HCT116 (cell line): ENCODE measurements around the gene CNNM3. TPM values are rescaled to one million over a fixed set of nuclear protein-coding genes. Genes with fewer than 3 reads are reported as not detected.

Source experiments
- ATAC-seq: fragments of 200-7000 bp; cut with Tn5 transposase; 2 replicates; pipeline ENCODE4 v1.9.1; 2020; ENCODE audit warnings: mild to moderate bottlenecking, moderate library complexity
- BruUV-seq: library from RNA; stranded (reverse); fragments of 400-500 nt; replicated peaks from 2 replicates; lab custom pipeline; 2021; lab: Mats Ljungman, UMichigan
- CTCF ChIA-PET: fragments of 300-600 bp; sonication (Branson Sonifier 250); formaldehyde crosslinking; loops from one replicate; lab custom pipeline; 2021; ENCODE audit warnings: antibody characterized with exemption; lab: Charles Lee
- POLR2A ChIA-PET: fragments of 300-600, 350-600 bp; sonication (Branson Sonifier 250); formaldehyde crosslinking; loops from one replicate; lab custom pipeline; 2021; ENCODE audit warnings: antibody characterized with exemption; lab: Charles Lee
- RAD21 ChIA-PET, 2 experiments: fragments of 300-600 bp; sonication (Branson Sonifier 250); formaldehyde crosslinking; loops; one replicate each; lab custom pipeline; 2023; ENCODE audit warnings: low total read pairs in 2 of 2; ENCODE audit not compliant: uncharacterized antibody in 2 of 2, unreplicated experiment in 2 of 2, low non-redundant PET in 1 of 2; lab: Charles Lee
- DNase-seq: peaks from one replicate; pipeline ENCODE4 v3.0.0-alpha.2; 2010; ENCODE audit warnings: low read depth, low spot score
- H2AFZ ChIP-seq: fragments of 200-600 bp; shearing (Covaris generic), sonication (generic); 2 replicates; pipeline ENCODE4 v1.6.1; 2017; ENCODE audit warnings: low read depth, mixed run types, mixed read lengths, antibody characterized with exemption, low read length; ENCODE audit not compliant: poor library complexity, severe bottlenecking
- H3K27ac ChIP-seq: 2 replicates; pipeline ENCODE4 v1.5.1; 2012; ENCODE audit warnings: low read depth, low read length
- H3K27me3 ChIP-seq: fragments of 200-600 bp; sonication (generic); 2 replicates; pipeline ENCODE4 v1.6.1; 2016; ENCODE audit warnings: mixed run types, low read length, mixed read lengths; ENCODE audit not compliant: insufficient read depth
- H3K36me3 ChIP-seq, 2 experiments: fragments of 200-500 bp in 1 of 2; fragments of 200-600 bp in 1 of 2; sonication (Bioruptor generic) in 1 of 2; sonication (generic) in 1 of 2; 2 replicates each; pipeline versions ENCODE4 v1.5.1 to v1.6.1; 2014 to 2016; ENCODE audit warnings: low read length in 2 of 2, inconsistent platforms in 1 of 2, mixed read lengths in 1 of 2, mixed run types in 1 of 2; ENCODE audit not compliant: insufficient read depth in 2 of 2, control insufficient read depth in 1 of 2
- H3K4me1 ChIP-seq, 2 experiments: fragments of 200-600 bp in 1 of 2; sonication (generic) in 1 of 2; 2 replicates each; pipeline versions ENCODE4 v1.5.1 to v1.6.1; 2012 to 2017; ENCODE audit warnings: low read length in 2 of 2, inconsistent platforms in 1 of 2, mild to moderate bottlenecking in 1 of 2, mixed read lengths in 1 of 2, mixed run types in 1 of 2, moderate library complexity in 1 of 2; ENCODE audit not compliant: insufficient read depth in 2 of 2, control insufficient read depth in 1 of 2
- H3K4me2 ChIP-seq: fragments of 200-600 bp; sonication (generic); 2 replicates; pipeline ENCODE4 v1.6.1; 2017; ENCODE audit warnings: mixed run types, low read length, mixed read lengths
- H3K4me3 ChIP-seq, 2 experiments: fragments of 200-600 bp in 1 of 2; sonication (generic) in 1 of 2; replicated peaks in 1 of 2; 2 replicates each; pipeline ENCODE4 v1.5.1; 2011 to 2016; ENCODE audit warnings: low read length in 2 of 2, control low read depth in 1 of 2, low read depth in 1 of 2, mild to moderate bottlenecking in 1 of 2, mixed read lengths in 1 of 2, mixed run types in 1 of 2
- H3K79me2 ChIP-seq: fragments of 200-600 bp; sonication (generic); 2 replicates; pipeline ENCODE4 v1.6.1; 2017; ENCODE audit warnings: mild to moderate bottlenecking, mixed run types, low read length, moderate library complexity, mixed read lengths; ENCODE audit not compliant: insufficient read depth
- H3K9ac ChIP-seq: fragments of 200-600 bp; sonication (generic); 2 replicates; pipeline ENCODE4 v1.6.1; 2016; ENCODE audit warnings: low read length, mixed read lengths
- H3K9me2 ChIP-seq: fragments of 200-600 bp; sonication (generic), shearing (Covaris generic); 2 replicates; pipeline ENCODE4 v1.6.1; 2017; ENCODE audit warnings: mixed run types, mild to moderate bottlenecking, moderate library complexity; ENCODE audit not compliant: insufficient read depth
- H3K9me3 ChIP-seq, 2 experiments: fragments of 200-500 bp in 1 of 2; fragments of 200-600 bp in 1 of 2; sonication (Bioruptor generic) in 1 of 2; sonication (generic) in 1 of 2; 2 replicates each; pipeline ENCODE4 v1.6.1; 2014 to 2017; ENCODE audit warnings: low read length in 2 of 2, mixed read lengths in 2 of 2, inconsistent platforms in 1 of 2, low read depth in 1 of 2, mild to moderate bottlenecking in 1 of 2, mixed run types in 1 of 2, moderate library complexity in 1 of 2; ENCODE audit not compliant: control insufficient read depth in 1 of 2, insufficient read depth in 1 of 2
- H4K20me1 ChIP-seq: fragments of 200-600 bp; sonication (generic), shearing (Covaris generic); 2 replicates; pipeline ENCODE4 v1.6.1; 2017; ENCODE audit warnings: mixed run types, mild to moderate bottlenecking, moderate library complexity; ENCODE audit not compliant: insufficient read depth
- ATF3 ChIP-seq: IDR thresholded peaks from 2 replicates; pipeline ENCODE4 v1.6.1; 2012
- CEBPB ChIP-seq: IDR thresholded peaks from 2 replicates; pipeline ENCODE4 v1.6.1; 2012; ENCODE audit warnings: low read depth
- FOSL1 ChIP-seq: IDR thresholded peaks from 2 replicates; pipeline ENCODE4 v1.6.1; 2012; ENCODE audit warnings: low read depth
- JUND ChIP-seq: IDR thresholded peaks from 2 replicates; pipeline ENCODE4 v1.6.1; 2012
- MAX ChIP-seq: IDR thresholded peaks from 2 replicates; pipeline ENCODE4 v1.6.1; 2012
- POLR2A ChIP-seq: IDR thresholded peaks from 2 replicates; pipeline ENCODE4 v1.7.0; 2011; ENCODE audit warnings: borderline replicate concordance; ENCODE audit not compliant: insufficient read depth, insufficient read length; ENCODE audit errors: extremely low read depth
- POLR2AphosphoS5 ChIP-seq: IDR thresholded peaks from 2 replicates; pipeline ENCODE4 v1.6.1; 2011; ENCODE audit warnings: mild to moderate bottlenecking, low read depth, low read length, moderate library complexity
- SP1 ChIP-seq: IDR thresholded peaks from 2 replicates; pipeline ENCODE4 v1.6.1; 2012; ENCODE audit warnings: low read depth
- TCF7L2 ChIP-seq: IDR thresholded peaks from 2 replicates; pipeline ENCODE4 v1.7.0; 2011; ENCODE audit warnings: borderline replicate concordance, inconsistent platforms; ENCODE audit not compliant: insufficient read depth, insufficient read length; ENCODE audit errors: extremely low read depth
- YY1 ChIP-seq: IDR thresholded peaks from 2 replicates; pipeline ENCODE4 v1.6.1; 2011; ENCODE audit warnings: low read length, low read depth, moderate library complexity, mild to moderate bottlenecking; ENCODE audit not compliant: insufficient replicate concordance; ENCODE audit errors: extremely low read depth
- ZFX ChIP-seq: fragments of 450-650 bp; IDR thresholded peaks from 2 replicates; pipeline ENCODE4 v1.6.1; 2017
- ZNF274 ChIP-seq: fragments of 200-500 bp; sonication (Bioruptor generic); IDR thresholded peaks from 2 replicates; pipeline ENCODE4 v1.6.1; 2014; ENCODE audit warnings: mild to moderate bottlenecking, low read depth, low read length, inconsistent platforms
- intact Hi-C: fragments of 100-400 bp; cut with micrococcal nuclease; formaldehyde crosslinking; loops from 2 replicates; pipeline ENCODE4 v1.10.0; 2022
- total RNA-seq: library from RNA; stranded (reverse); gene quantifications from one replicate; pipeline ENCODE4 v1.2.1, GENCODE V29; 2021; ENCODE audit not compliant: unreplicated experiment

Gene CNNM3
- total RNA-seq, 1 experiment from 2014 or later = 31.1 TPM

GRCh38 chr2:96828436-96828835, 12.4 kb downstream of the CNNM3 start:
- Histone ChIP-seq H2AFZ (no peak overlapping the region), H3K9me3 (no peaks in the 10 kb centered on the region), H3K9ac (no peak overlapping the region), H3K4me2 (no peak overlapping the region), H3K4me1 (peaks cover 0 to 12% of the 10 kb centered on the region in 2 experiments; a peak in 2 of 4 replicates), H3K36me3 (peaks cover 31 to 32% of the 10 kb centered on the region in 2 experiments; a peak in 3 of 4 replicates), H3K9me2 (no peaks in the 10 kb centered on the region), H3K27ac (no peak overlapping the region), H3K79me2 (peaks cover 12% of the 10 kb centered on the region), H4K20me1 (no peaks in the 10 kb centered on the region), H3K4me3 (no peak overlapping the region), H3K27me3 (no peaks in the 10 kb centered on the region)
- CTCF ChIA-PET = no interaction called here
- intact Hi-C loops = no loop called here
- ATAC-seq = no peak
- BruUV-seq = no TSS peak
- RAD21 ChIA-PET = no interaction called here
- POLR2A ChIA-PET = no interaction called here
- no peak for DNase-seq
- TF ChIP-seq ZNF274 = no peak
- TF ChIP-seq ATF3 = no peak
- no peak for TF ChIP-seq YY1
- no peak for TF ChIP-seq MAX
- TF ChIP-seq POLR2A = no peak
- no peak for TF ChIP-seq SP1
- no peak for TF ChIP-seq ZFX

GRCh38 chr2:96828874-96829273, 12.8 kb downstream of the CNNM3 start:
- H3K9ac ChIP-seq = no peak overlapping the region
- TF ChIP-seq JUND (no peak), TCF7L2 (no peak), CEBPB (no peak), POLR2AphosphoS5 (no peak), FOSL1 (no peak)
- BruUV-seq = no TSS peak
- H3K27ac ChIP-seq = no peak overlapping the region
- ChIA-PET RAD21 (no interaction called here), CTCF (no interaction called here), POLR2A (interaction anchor here (0.7 kb wide), 1 partner anchor 69 kb away, joined by 3 read pairs; no protein-coding TSS in a partner anchor)
- peaks cover 9% of the 10 kb centered on the region; the same call in 1 of the 2 replicates for H3K79me2 ChIP-seq
- no peak overlapping the region for H3K4me3 ChIP-seq
- peaks cover 0 to 12% of the 10 kb centered on the region in 2 experiments; a peak in 2 of 4 replicates for H3K4me1 ChIP-seq
- H3K36me3 ChIP-seq = peaks cover 34 to 35% of the 10 kb centered on the region in 2 experiments; a peak in 3 of 4 replicates
- no peak for DNase-seq
- H3K9me3 ChIP-seq = no peaks in the 10 kb centered on the region
- no peak overlapping the region for H3K4me2 ChIP-seq
- no peaks in the 10 kb centered on the region for H3K27me3 ChIP-seq
- no peaks in the 10 kb centered on the region for H3K9me2 ChIP-seq
- intact Hi-C loops = no loop called here
- no peak for ATAC-seq
- no peak overlapping the region for H2AFZ ChIP-seq
- H4K20me1 ChIP-seq = no peaks in the 10 kb centered on the region
